Measurements from ENCODE around the gene KCNE4. TPM values are rescaled to one million over a fixed set of nuclear protein-coding genes. Genes with fewer than 3 reads are reported as not detected.

The KCNE4 gene
- total RNA-seq (2014; rRNA removed; shearing (Covaris generic)) = 0.77 and 2.0 TPM in 2 replicates

GRCh38 chr2:223051693-223052289 lies at the start of gene KCNE4:
KCNE4 (plus strand) TSS chr2:223052190; CDS start chr2:223052831, 641 bp downstream.
- peak; percentile 34 for DNase-seq (ENCODE audit: low read depth)

GRCh38 chr2:223003191-223003590 lies 48.8 kb upstream of the KCNE4 start:
- DNase-seq (ENCODE audit: low read depth) = no peak

- no peak for DNase-seq (ENCODE audit: low read depth)
Measured at GRCh38 chr2:223005496-223005895, 46.5 kb upstream of the KCNE4 start.

GRCh38 chr2:223007531-223007930 lies 44.5 kb upstream of the KCNE4 start:
- DNase-seq (ENCODE audit: low read depth) = no peak

- peak; percentile 39 for DNase-seq (ENCODE audit: low read depth)
Measured at GRCh38 chr2:223008162-223008561, 43.8 kb upstream of the KCNE4 start.

- no peak for DNase-seq (ENCODE audit: low read depth)
Measured at GRCh38 chr2:223008956-223009355, 43.0 kb upstream of the KCNE4 start.

- peak; percentile 14 for DNase-seq (ENCODE audit: low read depth)
Measured at GRCh38 chr2:223010641-223011040, 41.3 kb upstream of the KCNE4 start.

GRCh38 chr2:223012291-223012690 lies 39.7 kb upstream of the KCNE4 start:
- no peak for DNase-seq (ENCODE audit: low read depth)

GRCh38 chr2:223019390-223019930 lies 32.5 kb upstream of the KCNE4 start:
- DNase-seq (ENCODE audit: low read depth) = no peak

- DNase-seq (ENCODE audit: low read depth) = no peak
Measured at GRCh38 chr2:223019987-223020717, 31.8 kb upstream of the KCNE4 start.

- no peak for DNase-seq (ENCODE audit: low read depth)
Measured at GRCh38 chr2:223020971-223021675, 30.9 kb upstream of the KCNE4 start.

- peak; percentile 8 for DNase-seq (ENCODE audit: low read depth)
Measured at GRCh38 chr2:223026357-223027110, 25.5 kb upstream of the KCNE4 start.

GRCh38 chr2:223027442-223027841 lies 24.5 kb upstream of the KCNE4 start:
- peak; percentile 77 for DNase-seq (ENCODE audit: low read depth)

GRCh38 chr2:223029287-223029686 lies 22.7 kb upstream of the KCNE4 start:
- DNase-seq (ENCODE audit: low read depth) = no peak

GRCh38 chr2:223032187-223033142 lies 19.5 kb upstream of the KCNE4 start:
- DNase-seq (ENCODE audit: low read depth) = no peak

- DNase-seq (ENCODE audit: low read depth) = no peak
Measured at GRCh38 chr2:223034221-223034975, 17.6 kb upstream of the KCNE4 start.

- DNase-seq (ENCODE audit: low read depth) = no peak
Measured at GRCh38 chr2:223036790-223037444, 15.1 kb upstream of the KCNE4 start.

- DNase-seq (ENCODE audit: low read depth) = no peak
Measured at GRCh38 chr2:223037445-223037800, 14.6 kb upstream of the KCNE4 start.

GRCh38 chr2:223039618-223040017 lies 12.4 kb upstream of the KCNE4 start:
- no peak for DNase-seq (ENCODE audit: low read depth)
